ENCODE data around the gene GLI2.

GLI2 gene

GRCh38 chr2:120715353-120715752 is 20.3 kb upstream of the GLI2 start:
- DNase-seq = no peak

GRCh38 chr2:120715941-120716340 is 19.7 kb upstream of the GLI2 start:
- DNase-seq = no peak

- no peak for DNase-seq
These were observed 18.8 kb upstream of the GLI2 start for GRCh38 chr2:120716641-120717585.

GRCh38 chr2:120719491-120719890 is 16.2 kb upstream of the GLI2 start:
- no peak for DNase-seq

- no peak for DNase-seq
These were observed 15.4 kb upstream of the GLI2 start for GRCh38 chr2:120720231-120720630.

- no peak for DNase-seq
These were observed 14.8 kb upstream of the GLI2 start for GRCh38 chr2:120720746-120721375.

GRCh38 chr2:120722246-120722567 is 13.5 kb upstream of the GLI2 start:
- no peak for DNase-seq

GRCh38 chr2:120722568-120723421 is 12.9 kb upstream of the GLI2 start:
- DNase-seq = no peak

- no peak for DNase-seq
These were observed 9.4 kb upstream of the GLI2 start for GRCh38 chr2:120726245-120726644.

GRCh38 chr2:120729406-120730399 is 6.0 kb upstream of the GLI2 start:
- DNase-seq = no peak

- DNase-seq = no peak
These were observed 4.5 kb upstream of the GLI2 start for GRCh38 chr2:120731175-120731574.

- no peak for DNase-seq
These were observed 3.0 kb upstream of the GLI2 start for GRCh38 chr2:120732506-120733237.

GRCh38 chr2:120733238-120733932 is 2.3 kb upstream of the GLI2 start:
- no peak for DNase-seq

GRCh38 chr2:120734930-120735651 is 577 bp upstream of the GLI2 start:
- no peak for DNase-seq

- no peak for DNase-seq
These were observed 545 bp downstream of the GLI2 start for GRCh38 chr2:120736202-120736623.

GRCh38 chr2:120736624-120737339 is 1.1 kb downstream of the GLI2 start:
- no peak for DNase-seq

- no peak for DNase-seq
These were observed 1.9 kb downstream of the GLI2 start for GRCh38 chr2:120737340-120738101.

GRCh38 chr2:120738117-120738516 is 2.4 kb downstream of the GLI2 start:
- DNase-seq = no peak
